Activated CD4-positive, alpha-beta T cell treated with anti-CD3 and anti-CD28 coated beads, Interleukin-2, amount 50 U/mL, for 24 hours (primary cell): ENCODE results near the gene SDHB.

Experiments used
- DNase-seq, 2 donors: peaks; one replicate each; pipeline ENCODE4 v3.0.0-alpha.2; 2020; ENCODE audit warnings: low read depth in 1 of 2, low spot score in 1 of 2

SDHB gene

GRCh38 chr1:17013491-17014320, 40.1 kb downstream of the SDHB start:
- DNase-seq = no peak

- no peak for DNase-seq
Observed at GRCh38 chr1:17012775-17013490, 40.9 kb downstream of the SDHB start.

GRCh38 chr1:17011439-17012307, 42.2 kb downstream of the SDHB start, which contains the start of gene ATP13A2:
ATP13A2 (minus strand) TSS chr1:17011928; CDS start chr1:17011738, 190 bp downstream.
- peak; percentile 70 to 71 for DNase-seq

DNA sequence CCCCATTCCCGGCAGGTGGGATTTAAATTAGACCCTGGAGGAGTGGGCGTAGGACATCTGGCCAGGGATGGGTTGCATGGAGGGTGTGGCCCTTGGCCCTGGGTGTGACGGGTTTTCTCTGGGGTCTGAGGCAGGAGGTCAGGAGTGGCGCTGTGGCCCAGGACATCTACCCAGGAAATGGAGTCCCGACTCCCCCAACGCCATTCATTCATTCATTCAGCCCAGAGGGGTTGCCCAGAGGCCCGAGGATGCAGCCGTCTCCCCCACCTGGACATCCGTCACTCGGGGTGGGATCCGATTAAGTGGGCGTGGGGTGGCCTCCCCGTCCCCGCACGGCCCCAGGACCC, 42.8 kb downstream of the SDHB start:
- no peak for DNase-seq

GRCh38 chr1:17009706-17010105, 44.1 kb downstream of the SDHB start:
- DNase-seq = no peak

GRCh38 chr1:17008208-17008855, 45.5 kb downstream of the SDHB start:
- no peak for DNase-seq

- no peak for DNase-seq
Observed at GRCh38 chr1:17007121-17007520, 46.7 kb downstream of the SDHB start.

DNA sequence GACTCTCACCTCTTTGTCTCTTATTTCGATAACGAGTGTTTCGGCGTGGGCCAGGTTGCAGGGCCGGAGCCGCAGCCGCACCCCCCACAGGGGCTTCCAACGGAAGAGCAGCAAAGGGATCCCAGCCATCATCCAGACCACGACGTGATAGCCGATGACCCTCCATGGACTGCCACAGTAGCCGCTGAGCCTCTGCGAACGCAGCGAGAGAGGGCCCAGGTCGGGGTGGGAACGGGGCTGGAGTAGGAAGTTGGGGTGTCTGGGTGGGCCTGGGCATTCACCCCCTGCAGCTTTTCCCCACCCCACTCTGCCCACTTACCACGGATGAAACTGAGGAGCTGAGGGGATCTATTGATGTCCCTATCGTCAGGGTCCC, 48.5 kb downstream of the SDHB start:
- DNase-seq = no peak

- DNase-seq = no peak
Observed at GRCh38 chr1:17004466-17005364, 49.1 kb downstream of the SDHB start.

DNA sequence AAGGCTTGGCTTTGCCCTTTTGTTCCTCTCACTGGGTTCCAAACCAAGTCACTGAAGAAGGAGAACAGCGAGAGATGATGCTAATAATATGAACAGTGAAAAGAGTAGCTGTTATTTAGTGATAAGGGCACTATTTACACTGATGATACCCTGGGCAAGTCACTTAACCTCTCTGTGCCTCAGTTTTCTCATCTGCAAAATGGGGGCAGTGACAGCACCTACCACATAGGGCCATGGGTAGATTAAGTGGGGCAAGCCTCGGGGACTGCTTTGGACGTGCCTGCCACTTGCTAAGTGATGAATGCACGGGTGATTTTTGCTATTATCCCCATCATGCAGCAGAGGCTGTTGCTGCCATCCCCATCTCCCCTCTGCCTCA, 51.3 kb downstream of the SDHB start:
- DNase-seq = no peak

GRCh38 chr1:17001760-17002523, 51.9 kb downstream of the SDHB start:
- DNase-seq = no peak

- no peak for DNase-seq
Observed at GRCh38 chr1:16999863-17000262, 54.0 kb downstream of the SDHB start.

DNA sequence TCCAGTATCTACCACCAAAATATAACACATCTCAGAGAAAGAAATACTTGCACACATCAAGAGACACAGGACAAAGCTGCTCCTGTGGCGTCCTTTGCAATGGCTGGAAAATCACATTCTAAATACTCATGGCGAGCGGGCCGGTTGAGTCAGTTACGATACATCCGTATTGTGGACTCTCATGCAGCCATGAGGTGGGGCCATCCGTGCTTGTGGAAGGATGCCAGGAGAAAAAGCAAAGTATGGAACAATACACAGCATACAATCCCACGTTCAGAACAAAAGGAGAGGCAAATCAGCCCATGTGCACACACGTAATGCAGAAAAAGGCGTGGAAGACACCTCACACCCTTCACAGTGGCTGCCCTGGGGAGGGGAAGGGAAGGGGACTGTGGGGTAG, 55.2 kb downstream of the SDHB start:
- no peak for DNase-seq

GRCh38 chr1:16996845-16997244, 57.0 kb downstream of the SDHB start:
- no peak for DNase-seq

DNA sequence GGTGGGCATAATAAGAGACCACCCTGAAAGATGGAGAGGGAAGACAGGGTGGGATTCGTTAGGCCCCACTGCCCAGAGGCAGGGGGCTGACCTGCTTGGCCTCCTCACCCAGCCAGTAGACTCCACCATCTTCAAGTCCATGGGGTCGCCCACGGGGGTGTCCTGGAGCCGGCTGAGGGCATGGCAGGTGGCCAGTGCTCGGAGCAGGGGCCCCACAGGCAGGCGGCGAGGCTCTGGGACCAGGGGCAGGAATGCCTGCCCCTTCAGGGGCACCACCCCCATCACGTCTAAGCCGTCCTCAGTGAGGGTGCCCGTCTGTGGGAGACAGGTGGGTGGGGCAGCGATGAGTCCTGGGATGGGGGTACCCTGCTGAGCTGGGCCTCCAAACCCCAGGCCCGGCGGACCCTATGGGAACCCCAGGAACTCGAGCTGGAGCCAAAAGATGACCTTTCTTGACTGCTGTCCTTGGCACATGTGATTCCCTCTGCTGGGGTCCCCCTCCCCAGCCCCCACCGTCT, 60.3 kb downstream of the SDHB start:
- no peak for DNase-seq

GRCh38 chr1:16992675-16993074, 61.2 kb downstream of the SDHB start:
- DNase-seq = no peak

- no peak for DNase-seq
Observed at GRCh38 chr1:16992102-16992501, 61.7 kb downstream of the SDHB start.

DNA sequence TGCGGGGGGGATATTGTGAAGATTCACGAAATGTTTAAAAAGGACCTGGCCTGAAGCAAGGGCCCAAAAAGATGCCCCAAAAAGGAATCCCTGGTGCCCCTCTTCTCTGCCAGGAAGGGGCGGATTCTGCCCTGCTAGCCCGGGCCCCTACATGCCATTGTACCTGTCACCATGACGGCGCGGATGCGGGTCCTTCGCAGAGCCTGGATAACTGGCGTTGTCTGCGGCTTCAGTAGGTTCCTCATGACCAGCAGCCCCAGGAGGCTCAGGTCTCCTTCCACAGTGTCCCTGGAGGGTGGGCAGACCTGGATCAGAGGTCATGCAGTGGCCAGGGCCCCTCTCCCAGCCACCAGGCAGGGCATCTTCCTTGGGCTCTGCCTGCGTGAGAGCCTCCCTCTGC, 62.3 kb downstream of the SDHB start:
- no peak for DNase-seq

DNA sequence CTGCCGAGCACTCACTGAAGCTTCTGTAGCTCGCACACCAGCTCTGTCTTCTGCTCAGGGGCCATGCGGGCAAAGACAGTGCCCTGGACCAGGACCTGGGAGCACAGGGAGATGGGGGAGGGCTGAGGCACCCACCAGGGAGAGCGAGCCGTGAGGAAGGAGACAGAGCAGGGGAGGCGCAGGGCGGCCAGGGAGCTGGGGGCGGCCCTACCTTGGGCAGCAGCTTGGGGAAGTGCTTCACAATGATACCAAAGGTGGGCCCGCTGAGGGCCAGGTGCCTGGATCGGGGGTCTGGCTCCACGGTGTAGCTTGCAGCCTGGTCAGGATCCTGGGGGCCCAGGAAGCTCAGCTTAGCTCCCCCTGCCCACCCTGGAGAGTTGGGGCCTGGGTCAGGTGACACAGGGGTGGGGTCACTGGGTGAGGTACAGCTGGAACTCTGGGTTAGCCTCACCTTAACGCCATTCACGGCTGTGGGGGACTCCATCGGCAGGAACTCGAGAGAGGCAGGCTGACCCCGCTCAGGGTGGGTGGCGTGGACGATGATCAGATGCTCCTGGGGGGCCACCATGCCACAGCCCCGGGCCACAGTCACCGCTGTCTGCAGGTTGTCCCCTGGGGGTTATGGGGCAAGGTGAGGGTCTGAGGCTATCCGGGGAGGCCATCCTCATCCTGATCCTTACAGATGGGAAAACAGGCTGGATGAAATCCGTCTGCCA, 64.0 kb downstream of the SDHB start:
- DNase-seq = no peak
